WI38 (cell line): ENCODE measurements around the gene RNPEPL1.

Source experiments
- H3K4me3 ChIP-seq: 2 replicates; pipeline ENCODE4 v1.5.1; 2011; ENCODE audit warnings: low read depth, mild to moderate bottlenecking, control low read depth, low read length
- CTCF ChIP-seq: IDR thresholded peaks from 2 replicates; pipeline ENCODE4 v1.5.1; 2012; ENCODE audit warnings: low read depth, mild to moderate bottlenecking, control low read depth, low read length

The RNPEPL1 gene

GRCh38 chr2:240591226-240591625 lies 22.9 kb downstream of the RNPEPL1 start:
- TF ChIP-seq CTCF: no peak

GRCh38 chr2:240591784-240592183 lies 23.5 kb downstream of the RNPEPL1 start:
- H3K4me3 ChIP-seq: no peak overlapping the region
- no peak for TF ChIP-seq CTCF

More at GRCh38 chr2:240591226-240591625, 22.9 kb downstream of the RNPEPL1 start:
- H3K4me3 ChIP-seq: no peak overlapping the region

GRCh38 chr2:240593026-240593702 lies 24.9 kb downstream of the RNPEPL1 start:
- no peak overlapping the region for H3K4me3 ChIP-seq
- TF ChIP-seq CTCF: no peak

GRCh38 chr2:240593703-240594451 lies 25.6 kb downstream of the RNPEPL1 start:
- no peak for TF ChIP-seq CTCF
- H3K4me3 ChIP-seq: no peak overlapping the region

- H3K4me3 ChIP-seq: no peak overlapping the region
- TF ChIP-seq CTCF: no peak
Measured at GRCh38 chr2:240594511-240595380, 26.5 kb downstream of the RNPEPL1 start.

GRCh38 chr2:240595381-240596079 lies 27.2 kb downstream of the RNPEPL1 start:
- TF ChIP-seq CTCF: 0 out of 2 replicates have a peak, but pooled peaks have one; percentile 3
- no peak overlapping the region for H3K4me3 ChIP-seq
